Left colon (tissue), 2 donors: ENCODE results near the gene CABP2. TPM values are rescaled to one million over a fixed set of nuclear protein-coding genes. Genes with fewer than 3 reads are reported as not detected.

Experiments used
- ATAC-seq: fragments of 200-7000 bp; cut with Tn5 transposase; one replicate; pipeline ENCODE4 v1.9.1; 2020; ENCODE audit warnings: mild to moderate bottlenecking, moderate library complexity
- DNase-seq, 2 donors: peaks; one replicate each; pipeline ENCODE4 v3.0.0-alpha.2; 2020
- intact Hi-C, 2 donors: fragments of 100-400 bp; cut with DNase I in 1 of 2; cut with micrococcal nuclease in 1 of 2; formaldehyde crosslinking; loops; one replicate each; pipeline versions ENCODE4 v1.11.2 to v1.14.0; 2022; cut with DNase I, micrococcal nuclease
- total RNA-seq, 2 donors: library from RNA; stranded (reverse); fragmentation: NEBNext Ultra II Directional; extraction: Animal tissue kit (Norgen Biotek cat#: 25700); gene quantifications; one replicate each; pipeline ENCODE4 v1.2.1, GENCODE V29; 2021
- donor health status: DM: no; HTN: no; CAD: no.
- donor health status: DM: yes; HTN: yes; CAD: no.

Gene CABP2
- total RNA-seq, 2 donors from 2014 or later, result not detected

DNA sequence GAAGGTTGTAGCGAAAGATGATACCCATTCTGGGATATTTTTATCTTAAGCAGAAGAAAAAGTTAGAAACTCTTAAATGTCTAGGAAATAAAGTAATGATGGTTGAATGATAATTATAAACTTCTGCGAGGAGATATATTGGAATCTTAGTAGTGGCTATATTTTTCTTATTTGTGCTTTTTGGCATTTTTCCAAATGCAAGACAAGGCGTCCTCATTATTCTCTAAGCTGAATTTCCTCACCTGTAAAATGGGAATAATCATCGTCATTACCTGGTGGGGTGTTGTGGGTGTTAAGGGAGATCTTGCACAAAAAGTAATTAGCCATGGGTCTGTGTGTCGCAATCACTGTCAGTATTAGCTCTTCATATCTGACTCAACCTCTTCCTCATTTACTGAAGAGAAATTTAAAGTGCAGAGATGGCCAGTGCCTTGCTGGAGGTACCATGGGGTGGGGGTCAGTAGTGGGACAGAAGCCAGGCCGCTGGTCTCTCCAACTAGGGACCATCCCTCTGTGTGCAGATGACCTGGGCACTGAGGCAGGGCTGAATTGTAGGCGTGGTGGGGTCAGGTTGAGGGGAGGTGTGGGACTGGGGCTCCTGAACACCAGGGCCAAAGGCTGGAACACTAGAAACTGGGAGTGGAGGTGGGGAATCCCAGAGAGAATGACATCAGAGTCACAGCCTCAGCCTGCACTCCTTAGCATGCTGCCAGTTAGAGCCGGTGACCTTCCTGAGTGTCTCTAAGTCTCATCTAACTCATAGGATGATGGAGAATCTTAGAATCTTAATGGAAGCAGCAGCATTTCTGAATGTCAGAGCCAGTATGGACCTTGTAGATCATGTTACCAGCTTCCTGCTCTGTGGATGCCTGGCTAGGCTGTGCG, 22.2 kb downstream of the CABP2 start:
- intact Hi-C loops, result loop anchor here in 1 of 2 donors (10.0 kb wide), 1 partner anchor 106 kb away; the partner anchor contains the start of gene RAD9A
- no peak for ATAC-seq
- DNase-seq, result no peak

DNA sequence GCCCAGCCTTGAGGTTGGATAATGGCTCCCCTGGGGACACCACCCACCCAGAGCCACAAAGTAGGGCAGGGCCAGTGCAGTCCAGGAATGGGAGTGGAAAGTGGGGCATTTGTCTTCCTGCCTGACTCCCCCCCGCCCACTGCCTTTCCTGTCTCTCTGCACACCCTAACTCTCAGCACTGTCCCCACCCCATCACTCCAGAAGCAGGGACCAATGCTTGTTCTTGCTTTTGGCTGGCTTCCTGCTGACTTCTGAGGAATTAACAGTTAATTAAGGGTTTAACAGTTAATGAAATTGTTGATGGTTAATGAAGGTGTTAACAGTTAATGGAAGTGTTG, 22.8 kb downstream of the CABP2 start:
- no peak for ATAC-seq
- no peak for DNase-seq
- intact Hi-C loops, result loop anchor here in 1 of 2 donors (10.0 kb wide), 1 partner anchor 106 kb away; the partner anchor contains the start of gene RAD9A

GRCh38 chr11:67499808-67500483, 23.3 kb downstream of the CABP2 start:
- ATAC-seq, result no peak
- no peak for DNase-seq
- intact Hi-C loops, result loop anchor here in 1 of 2 donors (10.0 kb wide), 1 partner anchor 105 kb away; the partner anchor contains the start of gene RAD9A

GRCh38 chr11:67498544-67498972, 24.7 kb downstream of the CABP2 start:
- intact Hi-C loops, result no loop called here
- ATAC-seq (no peak), DNase-seq (no peak)

DNA sequence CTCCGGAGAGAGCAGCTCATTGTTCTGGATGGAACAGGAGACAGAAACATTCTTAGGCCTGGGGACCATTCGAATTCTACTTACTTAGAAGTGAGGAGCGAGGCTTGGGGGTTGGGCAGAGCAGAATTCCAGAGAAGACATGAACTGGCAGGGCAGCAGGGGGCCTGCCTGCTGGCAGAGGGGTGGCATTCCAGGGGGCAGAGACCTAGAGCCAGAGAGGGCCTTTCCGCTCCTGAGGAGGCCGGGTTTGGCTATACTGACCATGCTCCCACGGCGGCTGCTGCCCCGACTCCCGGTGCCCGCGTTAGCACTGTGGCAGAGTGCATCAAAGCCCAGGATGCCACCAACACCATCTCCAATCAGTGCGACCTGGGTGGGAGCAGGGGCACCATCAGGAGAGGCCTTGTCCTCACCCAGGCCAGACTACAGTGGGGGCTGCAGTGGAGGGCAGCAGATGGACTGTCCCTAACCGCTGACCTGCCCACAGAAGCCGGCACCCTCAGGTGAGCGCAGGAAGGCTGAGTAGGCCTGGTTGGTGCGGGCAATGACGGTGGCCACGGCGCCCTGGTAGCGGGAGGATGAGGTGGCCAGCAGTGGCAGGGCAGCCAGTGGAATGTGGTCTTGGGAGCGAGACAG, 25.5 kb downstream of the CABP2 start:
- ATAC-seq (no peak), DNase-seq (no peak)
- intact Hi-C loops, result no loop called here

- intact Hi-C loops, result no loop called here
- no peak for DNase-seq
- no peak for ATAC-seq
These were observed 27.1 kb downstream of the CABP2 start for GRCh38 chr11:67496113-67496512.

- intact Hi-C loops, result no loop called here
These were observed 27.8 kb downstream of the CABP2 start for GRCh38 chr11:67495234-67496005.

DNA sequence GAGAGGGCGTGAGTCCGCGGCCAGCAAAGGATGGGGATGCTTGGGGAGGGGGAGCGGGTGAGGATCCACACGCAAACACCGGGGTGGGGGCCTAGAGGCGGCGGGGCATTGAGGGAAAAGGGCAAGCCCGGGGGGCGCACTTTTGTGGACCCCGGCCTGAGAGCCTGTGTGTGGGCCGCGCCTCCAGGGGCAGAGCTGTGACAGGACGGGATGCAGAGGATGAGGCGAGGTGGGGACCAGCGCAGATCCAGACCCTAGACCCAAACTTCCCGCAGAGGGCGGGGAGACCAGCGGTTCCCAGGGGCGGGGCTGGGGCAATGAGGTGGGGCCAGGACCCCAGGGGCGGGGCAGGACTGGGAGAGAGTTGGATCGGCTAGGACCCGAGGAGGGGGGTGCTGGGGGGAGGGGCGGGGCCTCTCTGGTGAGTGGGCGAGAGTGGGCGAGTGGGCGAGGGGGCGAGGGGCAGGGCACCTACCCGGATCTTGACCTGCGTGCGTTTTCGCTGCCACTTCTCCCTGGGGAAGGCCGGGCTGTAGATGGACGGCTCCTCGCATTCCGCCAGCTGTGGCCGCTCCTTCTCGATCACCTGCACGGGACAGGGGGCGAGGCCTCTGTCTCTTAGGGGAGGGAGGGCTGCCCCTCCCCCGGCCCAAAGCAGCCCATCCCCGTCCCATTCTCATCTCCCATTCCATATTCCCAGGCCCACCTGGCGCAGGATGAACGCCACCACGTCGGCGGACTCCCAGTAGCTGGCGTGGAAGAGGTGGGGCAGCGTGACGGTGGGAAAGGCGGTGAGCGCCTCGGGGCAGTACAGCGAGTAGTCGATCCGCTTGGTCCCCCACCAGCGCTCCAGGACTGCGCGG, 28.6 kb downstream of the CABP2 start:
- intact Hi-C loops, result no loop called here
- ATAC-seq (no peak), DNase-seq (no peak)

More at GRCh38 chr11:67495234-67496005, 27.8 kb downstream of the CABP2 start:
- no peak for DNase-seq
- no peak for ATAC-seq

- no peak for DNase-seq
- intact Hi-C loops, result no loop called here
- no peak for ATAC-seq
These were observed 29.5 kb downstream of the CABP2 start for GRCh38 chr11:67493548-67494370.

DNA sequence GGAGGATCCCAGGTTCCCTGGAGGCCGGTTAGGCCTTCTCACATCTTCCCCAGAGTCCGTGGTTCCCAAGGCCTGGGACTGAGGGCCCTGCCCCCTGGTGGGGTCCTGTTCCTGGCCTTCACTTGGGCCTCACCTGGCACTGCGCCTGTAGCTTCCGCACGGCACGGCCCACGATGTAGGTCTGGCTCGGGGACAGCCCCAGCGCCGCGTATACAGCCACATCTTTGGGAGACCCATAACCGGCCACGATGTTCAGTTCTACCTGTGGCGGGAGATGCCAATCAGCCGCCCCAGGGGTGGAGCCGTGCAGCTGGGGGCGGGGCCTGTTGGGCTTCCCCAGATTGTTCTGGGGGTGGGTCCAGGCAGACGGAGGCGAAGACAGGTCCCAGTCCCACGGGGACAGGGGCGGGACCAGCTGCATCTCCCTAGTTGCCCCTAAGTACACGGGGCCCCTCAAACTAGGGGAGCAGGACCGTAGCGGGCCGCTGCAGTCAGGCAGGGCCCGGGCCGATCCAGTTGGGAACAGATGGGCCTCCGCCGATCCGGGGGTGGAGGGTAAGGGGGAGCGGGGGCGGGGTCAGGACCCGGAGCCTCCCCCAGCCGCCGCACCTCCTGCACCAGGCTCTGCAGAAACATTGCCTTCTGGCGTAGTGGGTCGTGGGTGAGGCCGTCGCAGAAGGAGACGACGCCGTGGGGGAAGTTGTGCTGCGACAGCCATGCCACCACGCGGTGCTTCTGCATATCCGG, 30.3 kb downstream of the CABP2 start:
- intact Hi-C loops, result no loop called here
- DNase-seq, result no peak
- ATAC-seq, result no peak

- DNase-seq, result no peak
- intact Hi-C loops, result no loop called here
- no peak for ATAC-seq
These were observed 31.0 kb downstream of the CABP2 start for GRCh38 chr11:67492069-67492727.

DNA sequence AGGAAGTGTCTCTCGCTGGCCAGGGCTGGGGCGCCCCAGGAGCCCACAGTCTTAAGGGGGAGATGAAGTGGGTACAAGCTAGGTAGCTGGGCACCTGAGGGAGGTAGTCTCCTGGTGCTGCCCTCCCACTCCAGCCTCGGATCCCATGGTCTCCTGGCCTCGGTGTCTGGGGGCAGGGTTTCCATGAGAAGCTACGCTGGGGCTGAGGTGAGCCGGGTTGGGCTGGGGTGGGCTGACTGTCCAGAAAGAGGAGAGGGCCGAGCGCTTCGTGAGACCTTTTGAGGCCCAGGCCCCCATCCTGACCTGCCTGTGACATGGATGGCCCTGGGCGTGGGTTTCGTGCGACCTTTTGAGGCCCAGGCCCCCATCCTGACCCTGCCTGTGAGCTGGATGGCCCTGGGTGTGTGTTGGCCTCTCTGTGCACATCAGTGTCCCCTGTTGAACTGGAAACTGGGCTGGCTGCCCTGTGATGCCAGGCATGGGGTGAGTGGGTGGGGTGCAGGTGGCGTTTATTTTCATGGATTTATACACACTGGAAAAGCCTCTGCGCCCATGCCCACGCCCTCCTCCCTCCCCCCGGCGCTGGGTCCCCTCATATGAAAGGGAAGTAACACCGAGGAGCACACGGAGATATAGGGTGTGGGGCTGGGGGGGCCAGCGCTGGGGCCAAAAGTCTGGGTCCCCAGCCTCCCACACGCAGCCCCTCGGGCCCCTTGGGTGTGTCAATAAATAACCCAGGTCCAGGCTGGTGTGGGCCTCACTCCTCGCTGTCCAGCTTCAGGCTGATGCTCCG, 31.8 kb downstream of the CABP2 start:
- DNase-seq, result no peak
- ATAC-seq, result no peak
- intact Hi-C loops, result no loop called here

GRCh38 chr11:67490727-67491065, 32.5 kb downstream of the CABP2 start:
- intact Hi-C loops, result no loop called here
- no peak for ATAC-seq
- no peak for DNase-seq

DNA sequence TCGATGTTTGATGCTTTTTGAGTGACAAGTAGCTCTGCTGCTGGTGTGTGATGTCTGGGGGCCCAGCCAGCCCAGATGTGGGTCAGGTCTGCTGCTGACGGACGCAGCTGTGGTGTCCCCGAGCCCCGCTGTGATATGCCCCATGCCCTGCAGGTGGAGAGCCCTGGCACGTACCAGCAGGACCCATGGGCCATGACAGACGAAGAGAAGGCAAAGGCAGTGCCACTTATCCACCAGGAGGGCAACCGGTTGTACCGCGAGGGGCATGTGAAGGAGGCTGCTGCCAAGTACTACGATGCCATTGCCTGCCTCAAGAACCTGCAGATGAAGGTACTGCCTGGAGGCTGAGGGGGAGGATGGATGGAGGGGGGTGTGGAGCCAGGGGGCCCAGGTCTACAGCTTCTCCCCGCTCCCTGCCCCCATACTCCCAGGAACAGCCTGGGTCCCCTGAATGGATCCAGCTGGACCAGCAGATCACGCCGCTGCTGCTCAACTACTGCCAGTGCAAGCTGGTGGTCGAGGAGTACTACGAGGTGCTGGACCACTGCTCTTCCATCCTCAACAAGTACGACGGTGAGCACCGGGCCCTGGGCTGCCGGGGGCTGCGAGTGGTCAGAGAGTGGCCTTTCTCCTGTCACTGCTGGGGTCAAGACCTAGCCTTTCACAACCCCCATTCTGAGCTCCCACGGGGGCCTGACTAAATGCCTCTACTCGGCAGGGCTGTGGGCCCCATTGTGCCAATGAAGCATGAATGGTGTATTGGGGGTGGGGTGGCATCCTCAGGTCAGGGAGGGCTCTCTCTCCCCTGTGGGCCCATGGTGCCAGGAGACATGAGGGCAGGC, 33.1 kb downstream of the CABP2 start:
- DNase-seq (no peak), ATAC-seq (peak; percentile 8)
- intact Hi-C loops, result no loop called here
